ENCODE data around the gene MRM1.

The MRM1 gene

DNA sequence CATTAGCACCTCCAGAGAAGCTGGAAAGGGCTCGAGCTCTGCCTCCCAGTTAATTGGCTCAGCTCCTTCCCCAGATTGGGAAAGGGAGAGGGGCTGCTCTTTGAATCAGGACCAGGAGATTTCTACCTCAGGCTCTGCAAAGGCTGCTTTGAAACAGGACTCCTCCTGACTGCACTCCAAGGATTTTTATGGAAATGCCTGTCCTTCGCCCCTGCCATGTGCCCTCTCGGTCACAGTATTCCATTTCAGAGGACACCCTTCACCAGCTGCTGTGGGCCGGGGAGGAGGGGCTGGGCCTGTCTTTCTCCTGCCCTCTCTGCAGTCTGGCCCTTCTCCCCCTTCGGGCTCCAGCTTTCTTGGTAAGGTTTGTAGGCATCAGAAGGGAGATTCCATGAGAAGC lies 13.6 kb downstream of the MRM1 start:
- ChIA-PET POLR2A (no interaction called here), CTCF (interaction anchor here (1.3 to 2.7 kb wide), 2 partner anchors 11 to 12 kb away, joined by 3 to 11 read pairs; no protein-coding TSS in a partner anchor)
- no peak for TF ChIP-seq L3MBTL2 (conservative IDR thresholded peaks at IDR 0.05)
- TF ChIP-seq BHLHE40 (IDR thresholded peaks at IDR 0.05; ENCODE audit: borderline replicate concordance) = no peak
- no peak for TF ChIP-seq FOXM1 (IDR thresholded peaks at IDR 0.05; ENCODE audit: borderline replicate concordance)
- no peak for TF ChIP-seq HDGF (IDR thresholded peaks at IDR 0.05; ENCODE audit: borderline replicate concordance)
- TF ChIP-seq CTBP1 (IDR thresholded peaks at IDR 0.05; ENCODE audit: borderline replicate concordance) = no peak
- TF ChIP-seq ELF4 (IDR thresholded peaks at IDR 0.05) = no peak
- TF ChIP-seq SP1 (IDR thresholded peaks at IDR 0.05) = no peak
- TF ChIP-seq NFRKB (IDR thresholded peaks at IDR 0.05) = no peak
- DNase-seq (ENCODE audit: extremely low spot score) = no peak

DNA sequence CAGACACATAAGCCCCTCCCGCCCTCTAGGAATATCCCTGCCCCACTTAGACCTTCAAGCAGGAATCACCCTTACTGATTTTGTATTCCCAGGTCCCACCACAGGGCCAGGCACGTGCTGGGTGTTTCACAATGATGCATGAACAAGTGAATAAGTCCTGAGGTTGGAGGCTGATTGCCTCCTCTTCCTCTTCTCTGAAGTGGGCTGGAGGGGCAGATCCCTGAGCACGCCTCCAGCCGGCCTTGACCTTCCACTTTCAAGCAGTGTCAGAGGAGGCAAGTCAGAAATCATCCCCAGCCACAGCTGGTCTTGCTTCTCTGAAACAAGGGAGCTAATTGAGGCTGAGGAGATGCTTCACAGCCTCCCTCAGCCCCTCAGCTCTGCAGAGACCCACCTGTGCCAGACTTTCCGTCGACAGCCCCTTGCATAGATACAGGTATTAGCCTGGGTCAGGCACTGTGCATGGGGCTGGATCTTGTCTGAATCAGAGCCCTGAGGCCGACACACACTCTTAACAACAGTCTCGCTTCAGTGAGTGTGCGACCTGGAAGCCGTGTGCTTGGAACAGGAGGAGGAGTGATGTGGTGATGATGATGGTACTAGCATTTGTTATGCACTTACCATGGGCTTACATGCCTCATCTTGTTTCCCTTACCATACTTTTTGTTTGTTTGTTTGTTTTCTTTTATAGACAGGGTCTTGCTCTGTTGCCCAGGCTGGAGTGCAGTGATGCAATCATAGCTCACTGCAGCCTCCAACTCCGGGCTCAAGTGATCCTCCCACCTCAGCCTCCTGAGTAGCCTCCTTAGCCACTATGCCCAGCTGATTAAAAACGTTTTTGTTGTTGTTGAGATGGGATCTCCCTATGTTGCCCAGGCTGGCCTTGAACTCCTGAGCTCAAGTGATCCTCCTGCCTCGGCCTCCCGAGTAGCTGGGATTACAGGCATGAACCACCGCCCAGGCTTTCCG lies 15.0 kb downstream of the MRM1 start:
- POLR2A ChIA-PET = no interaction called here
- CTCF ChIA-PET = interaction anchor here (2.7 kb wide), 1 partner anchor 13 kb away, joined by 11 read pairs; no protein-coding TSS in a partner anchor
- TF ChIP-seq CTBP1 (IDR thresholded peaks at IDR 0.05; ENCODE audit: borderline replicate concordance) = no peak
- DNase-seq (ENCODE audit: extremely low spot score) = no peak

DNA sequence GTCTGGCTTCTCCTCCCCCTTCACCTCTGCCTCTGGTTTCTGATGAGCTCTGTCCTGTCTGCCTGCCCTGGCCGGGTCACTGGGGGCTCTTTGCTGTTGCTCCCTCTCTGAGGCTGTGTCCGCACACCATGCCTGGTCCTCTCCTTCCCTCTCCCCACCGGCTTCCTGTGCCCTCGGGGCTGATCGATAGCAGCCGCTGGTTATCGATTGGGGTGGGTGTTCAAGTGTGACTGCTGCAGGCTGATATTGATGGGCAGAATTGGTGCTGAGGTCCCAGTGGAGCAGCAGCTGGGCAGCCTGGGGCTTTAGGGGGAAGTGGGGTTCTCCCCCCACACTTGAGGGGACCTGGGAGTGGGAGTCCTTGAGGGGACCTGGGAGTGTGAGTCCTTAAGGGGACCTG lies 16.4 kb downstream of the MRM1 start:
- ChIA-PET CTCF (interaction anchor here (0.5 kb wide), 1 partner anchor 35 kb away, joined by 3 read pairs; no protein-coding TSS in a partner anchor), POLR2A (no interaction called here)
- no peak for DNase-seq (ENCODE audit: extremely low spot score)
- TF ChIP-seq L3MBTL2 (conservative IDR thresholded peaks at IDR 0.05) (no peak), SUZ12 (IDR thresholded peaks at IDR 0.05) (no peak), NFRKB (IDR thresholded peaks at IDR 0.05) (no peak), FOXA1 (IDR thresholded peaks at IDR 0.05) (no peak), TARDBP (IDR thresholded peaks at IDR 0.05) (no peak), FOXK2 (IDR thresholded peaks at IDR 0.05) (no peak), ARNT (IDR thresholded peaks at IDR 0.05) (no peak), ZNF384 (IDR thresholded peaks at IDR 0.05) (no peak), HDGF (IDR thresholded peaks at IDR 0.05; ENCODE audit: borderline replicate concordance) (no peak), CTBP1 (IDR thresholded peaks at IDR 0.05; ENCODE audit: borderline replicate concordance) (no peak), LEF1 (IDR thresholded peaks at IDR 0.05; ENCODE audit: borderline replicate concordance) (no peak)
- TF ChIP-seq, protein P1, sequence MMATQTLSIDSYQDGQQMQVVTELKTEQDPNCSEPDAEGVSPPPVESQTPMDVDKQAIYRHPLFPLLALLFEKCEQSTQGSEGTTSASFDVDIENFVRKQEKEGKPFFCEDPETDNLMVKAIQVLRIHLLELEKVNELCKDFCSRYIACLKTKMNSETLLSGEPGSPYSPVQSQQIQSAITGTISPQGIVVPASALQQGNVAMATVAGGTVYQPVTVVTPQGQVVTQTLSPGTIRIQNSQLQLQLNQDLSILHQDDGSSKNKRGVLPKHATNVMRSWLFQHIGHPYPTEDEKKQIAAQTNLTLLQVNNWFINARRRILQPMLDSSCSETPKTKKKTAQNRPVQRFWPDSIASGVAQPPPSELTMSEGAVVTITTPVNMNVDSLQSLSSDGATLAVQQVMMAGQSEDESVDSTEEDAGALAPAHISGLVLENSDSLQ (IDR thresholded peaks at IDR 0.05) = no peak

DNA sequence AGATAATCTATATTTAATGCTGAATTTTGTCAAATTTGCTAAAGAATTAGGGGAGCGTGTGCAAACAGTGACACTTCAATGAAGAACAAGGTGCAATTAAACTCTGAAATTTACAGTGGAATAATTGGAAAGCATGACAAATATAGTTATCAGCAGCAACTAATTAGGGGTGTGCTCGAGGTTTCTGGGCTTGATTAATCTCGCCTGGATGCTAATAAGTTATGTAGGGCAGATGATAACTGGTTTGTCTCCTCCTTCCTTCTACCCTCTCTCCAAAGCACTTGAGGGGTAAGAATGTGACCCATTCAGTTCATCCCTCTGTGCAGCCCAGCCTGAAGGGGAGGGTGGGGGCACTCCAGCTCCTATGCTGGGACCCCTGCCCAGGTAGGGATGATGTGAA lies 21.9 kb downstream of the MRM1 start:
- ChIA-PET POLR2A (no interaction called here), CTCF (no interaction called here)
- TF ChIP-seq L3MBTL2 (conservative IDR thresholded peaks at IDR 0.05) = no peak
- no peak for TF ChIP-seq TARDBP (IDR thresholded peaks at IDR 0.05)
- TF ChIP-seq ELF4 (IDR thresholded peaks at IDR 0.05) = no peak
- TF ChIP-seq HDGF (IDR thresholded peaks at IDR 0.05; ENCODE audit: borderline replicate concordance) = no peak
- no peak for TF ChIP-seq FOXM1 (IDR thresholded peaks at IDR 0.05; ENCODE audit: borderline replicate concordance)
- TF ChIP-seq ARNT (IDR thresholded peaks at IDR 0.05) = no peak
- TF ChIP-seq SUZ12 (IDR thresholded peaks at IDR 0.05) = no peak
- no peak for TF ChIP-seq FOXK2 (IDR thresholded peaks at IDR 0.05)
- TF ChIP-seq BHLHE40 (IDR thresholded peaks at IDR 0.05; ENCODE audit: borderline replicate concordance) = no peak
- no peak for TF ChIP-seq LEF1 (IDR thresholded peaks at IDR 0.05; ENCODE audit: borderline replicate concordance)
- TF ChIP-seq FOXA1 (IDR thresholded peaks at IDR 0.05) = no peak
- TF ChIP-seq, protein P1 (IDR thresholded peaks at IDR 0.05) = no peak
- no peak for TF ChIP-seq ZNF384 (IDR thresholded peaks at IDR 0.05)
- TF ChIP-seq CTBP1 (IDR thresholded peaks at IDR 0.05; ENCODE audit: borderline replicate concordance) = no peak
- no peak for TF ChIP-seq SP1 (IDR thresholded peaks at IDR 0.05)
- no peak for TF ChIP-seq NFRKB (IDR thresholded peaks at IDR 0.05)
- no peak for DNase-seq (ENCODE audit: extremely low spot score)

DNA sequence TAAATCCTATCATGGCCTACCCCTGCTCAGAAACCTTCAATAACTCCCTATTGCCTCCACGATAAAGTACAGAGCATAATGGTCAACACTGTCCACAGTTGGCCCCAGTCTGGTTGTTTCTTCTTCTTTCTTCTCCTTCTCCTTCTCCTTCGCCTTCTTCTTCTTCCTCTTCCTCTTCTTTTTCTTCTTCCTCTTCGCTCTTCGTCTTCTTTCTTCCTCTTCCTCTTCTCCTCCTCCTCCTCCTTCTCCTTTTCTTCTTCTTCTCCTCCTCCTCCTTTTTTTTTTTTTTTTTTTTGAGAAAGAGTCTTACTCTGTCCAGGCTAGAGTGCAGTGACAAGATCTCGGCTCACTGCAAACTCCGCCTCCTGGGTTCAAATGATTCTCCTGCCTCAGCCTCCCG lies 23.8 kb downstream of the MRM1 start:
- CTCF ChIA-PET = interaction anchor here (0.6 to 2.5 kb wide), 5 partner anchors 11 to 594 kb away, joined by 3 to 20 read pairs (median 3); partner anchors contain the start of gene MRM1
- POLR2A ChIA-PET = no interaction called here
- no peak for DNase-seq (ENCODE audit: extremely low spot score)
- no peak for TF ChIP-seq NFRKB (IDR thresholded peaks at IDR 0.05)
- no peak for TF ChIP-seq FOXK2 (IDR thresholded peaks at IDR 0.05)
- TF ChIP-seq ELF4 (IDR thresholded peaks at IDR 0.05) = no peak
- no peak for TF ChIP-seq SUZ12 (IDR thresholded peaks at IDR 0.05)
- TF ChIP-seq FOXA1 (IDR thresholded peaks at IDR 0.05) = no peak
- TF ChIP-seq BHLHE40 (IDR thresholded peaks at IDR 0.05; ENCODE audit: borderline replicate concordance) = no peak
- no peak for TF ChIP-seq ARNT (IDR thresholded peaks at IDR 0.05)
- no peak for TF ChIP-seq FOXM1 (IDR thresholded peaks at IDR 0.05; ENCODE audit: borderline replicate concordance)
- TF ChIP-seq ZNF384 (IDR thresholded peaks at IDR 0.05) = no peak
- TF ChIP-seq, protein P1 (IDR thresholded peaks at IDR 0.05) = no peak
- TF ChIP-seq SP1 (IDR thresholded peaks at IDR 0.05) = no peak
- no peak for TF ChIP-seq TARDBP (IDR thresholded peaks at IDR 0.05)
- TF ChIP-seq CTBP1 (IDR thresholded peaks at IDR 0.05; ENCODE audit: borderline replicate concordance) = no peak
- TF ChIP-seq HDGF (IDR thresholded peaks at IDR 0.05; ENCODE audit: borderline replicate concordance) = no peak
- TF ChIP-seq L3MBTL2 (conservative IDR thresholded peaks at IDR 0.05) = no peak

DNA sequence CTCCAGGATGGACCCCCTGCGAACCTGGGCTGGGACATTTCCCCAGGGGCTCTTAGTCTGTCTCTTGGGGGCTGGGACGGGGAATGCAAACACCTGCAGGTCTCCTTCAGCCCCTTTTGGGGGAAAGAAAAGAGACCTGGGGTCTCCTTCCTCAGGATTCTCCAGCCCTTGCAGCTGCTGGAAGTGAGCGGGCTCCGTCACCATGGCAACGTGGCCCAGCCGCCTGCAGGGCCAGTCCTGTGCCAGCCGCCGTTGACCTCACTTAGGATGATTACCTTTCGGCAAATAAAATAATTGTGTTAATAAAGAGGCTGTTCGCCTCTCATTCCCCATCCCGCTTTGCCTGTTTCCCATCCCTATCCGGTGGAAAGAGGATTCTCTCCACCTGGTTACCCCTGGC lies 25.7 kb downstream of the MRM1 start:
- TF ChIP-seq L3MBTL2 (conservative IDR thresholded peaks at IDR 0.05) = no peak
- TF ChIP-seq SP1 (IDR thresholded peaks at IDR 0.05) = no peak
- TF ChIP-seq HDGF (IDR thresholded peaks at IDR 0.05; ENCODE audit: borderline replicate concordance) = no peak
- no peak for TF ChIP-seq FOXK2 (IDR thresholded peaks at IDR 0.05)
- TF ChIP-seq BHLHE40 (IDR thresholded peaks at IDR 0.05; ENCODE audit: borderline replicate concordance) = no peak
- TF ChIP-seq ELF4 (IDR thresholded peaks at IDR 0.05) = no peak
- no peak for TF ChIP-seq SUZ12 (IDR thresholded peaks at IDR 0.05)
- TF ChIP-seq FOXA1 (IDR thresholded peaks at IDR 0.05) = no peak
- no peak for TF ChIP-seq FOXM1 (IDR thresholded peaks at IDR 0.05; ENCODE audit: borderline replicate concordance)
- TF ChIP-seq NFRKB (IDR thresholded peaks at IDR 0.05) = no peak
- no peak for TF ChIP-seq CTBP1 (IDR thresholded peaks at IDR 0.05; ENCODE audit: borderline replicate concordance)
- TF ChIP-seq LEF1 (IDR thresholded peaks at IDR 0.05; ENCODE audit: borderline replicate concordance) = no peak
- no peak for TF ChIP-seq TARDBP (IDR thresholded peaks at IDR 0.05)
- TF ChIP-seq, protein P1 (IDR thresholded peaks at IDR 0.05) = no peak
- ChIA-PET POLR2A (no interaction called here), CTCF (interaction anchor here (1.0 kb wide), 1 partner anchor 128 kb away, joined by 4 read pairs; no protein-coding TSS in a partner anchor)
- DNase-seq (ENCODE audit: extremely low spot score) = no peak

Measured in HEK293T (cell line).